HG03280 (cell line): ENCODE measurements around the gene PDGFA.

Experiments
- ATAC-seq: cut with Tn5 transposase; IDR thresholded peaks from one replicate; pipeline ENCODE4 v1.9.1; 2021; ENCODE audit warnings: mild to moderate bottlenecking, moderate library complexity; ENCODE audit not compliant: unreplicated experiment

PDGFA gene

DNA sequence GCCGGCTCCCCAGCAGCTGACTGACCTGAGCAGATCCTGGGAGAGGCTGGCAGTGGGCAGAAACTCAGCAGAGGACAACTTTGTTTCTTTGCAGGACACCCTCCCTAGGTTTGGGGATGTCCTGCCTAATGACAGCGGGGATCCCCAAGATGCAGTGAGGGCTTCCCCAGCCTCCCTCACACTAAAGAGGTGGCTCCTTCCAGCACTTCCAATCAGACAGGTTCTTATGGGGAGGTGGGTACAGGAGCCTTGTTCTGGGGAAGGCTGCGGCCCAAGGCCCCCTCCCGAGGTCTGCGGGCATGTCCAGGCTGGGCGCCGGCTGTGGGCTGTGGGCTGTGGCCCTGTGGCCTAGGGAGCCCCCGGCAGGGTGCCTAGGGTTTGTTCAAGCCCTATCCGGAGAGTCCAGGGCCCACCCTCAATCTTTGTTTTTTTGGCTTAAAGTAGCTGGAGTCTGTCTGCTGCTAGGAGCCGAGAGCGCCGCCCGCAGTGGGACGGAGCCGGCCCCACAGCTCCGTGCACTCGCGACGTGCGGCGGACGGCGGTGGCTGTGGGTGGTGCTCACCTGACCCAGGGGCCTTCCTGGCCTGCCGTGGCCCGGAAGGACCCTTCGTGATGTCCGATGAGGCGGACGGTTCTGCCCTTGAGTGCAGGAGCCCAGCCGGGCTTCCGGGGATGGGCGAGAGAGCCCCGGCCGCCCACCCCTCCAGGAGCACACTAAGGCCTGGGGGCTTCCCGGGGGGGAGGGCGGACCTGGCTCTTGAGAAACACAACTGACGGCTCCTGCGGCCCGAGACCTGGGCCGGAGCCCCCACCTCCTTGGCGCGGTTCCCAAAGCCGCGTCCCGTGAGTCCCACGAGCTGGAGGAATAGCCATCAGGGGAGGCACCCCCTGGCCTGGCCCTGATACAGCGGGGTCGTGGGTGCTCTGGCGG lies 57.2 kb downstream of the PDGFA start:
- no peak for ATAC-seq

DNA sequence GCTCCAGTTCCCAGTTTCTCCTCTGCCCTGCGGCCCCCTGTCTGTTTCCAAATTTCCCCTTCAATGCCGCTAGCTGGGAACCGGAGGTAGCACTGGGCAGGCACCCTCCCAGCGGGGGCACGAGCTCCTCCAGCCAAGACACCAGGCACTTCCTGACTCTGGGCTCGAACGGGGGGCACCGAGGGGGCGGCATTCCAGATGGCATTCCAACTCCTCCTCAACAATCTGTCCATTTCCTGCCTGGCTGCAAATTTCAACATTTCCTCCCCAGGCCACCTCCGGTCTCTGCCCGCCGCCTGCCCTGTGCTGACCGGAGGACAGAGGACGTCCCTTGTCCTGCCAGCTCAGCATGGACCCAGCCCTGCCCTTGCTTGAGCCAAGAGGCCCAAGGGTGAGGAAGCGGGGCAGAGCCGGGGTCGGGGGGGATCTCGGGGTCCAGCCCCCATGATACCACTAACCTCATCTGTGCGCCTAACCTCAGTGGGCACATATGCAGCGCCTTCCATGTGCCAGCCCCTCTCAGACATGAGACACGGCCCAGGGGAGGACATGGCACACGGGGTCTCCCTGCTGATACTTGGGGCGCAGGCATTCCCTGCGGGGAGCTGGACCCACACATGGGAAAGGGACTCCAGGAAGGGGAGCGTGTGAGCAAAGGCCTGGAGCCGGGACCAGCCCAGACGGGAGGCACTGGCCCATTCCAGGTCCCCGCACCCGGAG lies 58.0 kb downstream of the PDGFA start:
- no peak for ATAC-seq

DNA sequence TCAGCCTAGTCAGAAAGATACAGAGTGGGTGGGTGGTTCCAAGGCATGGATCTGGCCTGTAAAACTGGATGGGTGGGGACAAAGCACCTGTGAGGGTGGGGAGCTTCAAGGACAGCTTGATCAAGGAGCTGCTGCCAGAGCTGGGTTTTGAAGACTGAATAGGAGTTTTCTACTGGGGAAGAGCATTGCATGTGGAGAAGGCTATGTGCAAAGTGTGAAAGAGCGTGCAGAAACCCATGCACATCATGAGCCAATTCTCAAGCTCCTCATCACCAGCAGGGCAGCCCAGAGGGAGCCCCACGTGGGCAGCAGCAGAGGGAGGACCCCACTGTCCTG lies 58.6 kb downstream of the PDGFA start:
- no peak for ATAC-seq

DNA sequence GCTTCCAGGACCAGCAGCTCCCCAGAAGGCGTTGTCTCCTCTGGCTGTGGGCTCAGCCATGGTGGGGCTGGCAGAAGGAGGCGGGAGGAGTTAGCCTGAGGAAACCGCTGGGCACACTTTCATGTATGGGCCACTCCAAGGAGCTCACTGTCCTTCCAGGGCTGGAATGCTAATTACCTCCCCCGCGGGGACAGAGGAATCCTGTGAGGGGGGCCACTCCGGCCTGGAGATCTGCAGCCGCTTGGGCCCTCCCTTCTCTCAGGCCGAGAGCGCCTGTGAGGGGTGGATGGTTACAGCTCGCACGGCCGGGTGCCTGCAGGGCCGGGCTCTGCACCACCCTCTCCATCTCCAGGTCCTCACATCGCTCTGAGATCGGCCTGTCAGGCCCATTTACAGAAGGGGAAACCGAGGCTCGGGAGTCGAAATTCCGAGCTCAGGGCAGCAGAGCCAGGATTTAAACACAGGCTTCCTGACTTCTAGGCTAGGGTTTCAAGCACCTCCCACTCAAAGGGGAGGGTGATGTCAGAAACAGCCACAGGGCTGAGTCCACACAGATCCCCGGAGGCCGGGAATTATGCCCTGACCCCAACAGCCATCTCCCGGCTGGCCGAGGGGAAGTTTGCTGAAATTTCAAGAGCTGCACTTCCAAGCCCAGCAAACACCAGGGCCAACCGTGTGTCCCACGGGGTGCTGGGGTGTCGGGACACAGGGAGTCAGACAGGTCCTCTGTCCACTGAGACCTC lies 59.1 kb downstream of the PDGFA start:
- ATAC-seq, result no peak

DNA sequence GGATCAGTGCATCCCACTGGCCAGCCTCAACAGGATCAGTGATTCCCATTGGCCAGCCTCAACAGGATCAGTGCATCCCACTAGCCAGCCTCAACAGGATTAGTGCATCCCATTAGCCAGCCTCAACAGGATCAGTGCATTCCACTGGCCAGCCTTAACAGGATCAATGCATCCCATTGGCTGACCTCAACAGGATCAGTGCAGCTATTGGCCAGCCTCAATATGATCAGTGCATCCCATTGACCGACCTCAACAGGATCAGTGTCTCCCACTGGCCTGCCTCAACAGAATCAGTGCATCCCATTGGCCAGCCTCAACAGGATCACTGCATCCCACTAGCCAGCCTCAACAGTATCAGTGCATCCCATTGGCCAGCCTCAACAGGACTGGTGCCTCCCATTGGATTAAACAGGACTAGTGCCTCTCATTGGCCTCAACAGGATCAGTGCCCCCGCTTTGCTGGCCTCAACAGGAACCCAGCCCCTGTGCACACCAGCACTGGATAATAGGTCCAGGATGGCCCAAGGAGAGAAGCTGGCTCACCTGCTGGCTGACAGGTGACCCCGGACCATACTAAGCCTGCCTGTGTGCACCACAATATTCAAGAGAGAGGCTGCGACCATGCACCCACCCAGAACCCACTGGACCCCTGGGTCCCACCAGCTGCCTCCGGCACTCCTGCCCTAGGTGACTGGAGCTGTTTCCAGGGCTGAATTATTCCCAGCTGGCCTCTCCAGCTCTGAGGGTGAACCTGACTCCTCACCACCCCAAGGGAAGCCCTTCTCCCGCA lies 59.9 kb downstream of the PDGFA start:
- ATAC-seq, result no peak

DNA sequence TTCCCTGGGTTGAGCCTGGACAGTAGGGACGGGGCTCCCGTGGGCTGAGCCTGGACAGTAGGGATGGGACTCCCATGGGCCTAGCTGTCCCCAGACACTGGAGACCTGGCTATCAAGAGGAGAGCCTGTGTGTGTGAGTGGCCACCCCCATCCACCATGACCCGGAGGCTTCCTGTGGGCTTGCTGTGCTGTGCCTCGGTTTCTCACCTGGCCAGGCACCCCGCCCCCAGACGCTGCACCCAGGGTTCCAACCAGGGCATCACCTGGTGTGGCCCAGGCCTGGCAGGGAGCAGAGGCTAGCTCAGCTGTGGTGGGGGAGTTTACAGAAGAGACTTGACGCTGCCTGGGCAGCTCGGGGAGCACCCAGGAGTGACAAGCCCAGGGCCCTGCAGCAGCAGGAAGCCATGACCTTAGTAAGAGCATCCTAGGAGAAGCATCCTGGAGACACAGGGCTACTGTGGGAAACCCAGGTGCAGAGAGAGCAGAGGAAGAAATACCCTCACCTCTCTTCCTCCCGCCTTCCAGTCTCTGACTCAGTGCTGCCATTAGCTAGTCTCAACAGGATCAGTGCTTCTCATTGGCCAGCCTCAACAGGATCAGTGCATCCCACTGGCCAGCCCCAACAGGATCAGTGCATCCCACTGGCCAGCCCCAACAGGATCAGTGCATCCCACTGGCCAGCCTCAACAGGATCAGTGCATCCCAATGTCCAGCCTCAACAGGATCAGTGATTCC lies 61.0 kb downstream of the PDGFA start:
- no peak for ATAC-seq

DNA sequence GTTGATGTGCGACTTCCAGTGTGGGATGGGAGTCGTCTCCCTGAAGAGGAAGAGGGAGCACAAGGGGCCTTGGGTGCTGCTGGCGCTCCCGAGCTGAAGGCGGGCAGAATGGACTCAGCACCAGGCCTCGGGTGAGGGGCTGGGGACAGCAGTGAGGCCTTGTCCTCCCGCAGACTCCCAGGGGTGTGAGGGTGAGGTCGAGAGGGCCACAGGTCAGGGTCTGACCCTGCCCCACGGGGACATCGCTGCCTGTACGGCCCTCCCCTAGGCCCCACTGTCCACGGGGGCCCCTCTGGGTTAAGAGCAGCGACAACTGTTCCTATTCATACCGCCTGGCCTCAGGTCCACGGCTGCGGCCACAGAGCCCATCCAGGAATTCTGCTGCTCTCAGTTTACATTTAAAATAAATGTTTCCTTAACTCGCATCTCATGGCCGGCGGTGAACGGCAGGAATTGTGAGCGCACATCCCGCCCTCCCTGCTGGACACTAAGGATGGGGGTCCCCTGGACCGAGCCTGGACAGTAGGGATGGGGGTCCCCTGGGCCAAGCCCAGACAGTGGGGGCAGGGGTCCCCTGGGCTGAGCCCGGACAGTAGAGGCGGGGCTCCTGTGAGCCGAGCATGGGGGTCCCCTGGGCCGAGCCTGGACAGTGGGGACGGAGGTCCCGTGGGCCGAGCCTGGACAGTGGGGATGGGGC lies 61.7 kb downstream of the PDGFA start:
- no peak for ATAC-seq

DNA sequence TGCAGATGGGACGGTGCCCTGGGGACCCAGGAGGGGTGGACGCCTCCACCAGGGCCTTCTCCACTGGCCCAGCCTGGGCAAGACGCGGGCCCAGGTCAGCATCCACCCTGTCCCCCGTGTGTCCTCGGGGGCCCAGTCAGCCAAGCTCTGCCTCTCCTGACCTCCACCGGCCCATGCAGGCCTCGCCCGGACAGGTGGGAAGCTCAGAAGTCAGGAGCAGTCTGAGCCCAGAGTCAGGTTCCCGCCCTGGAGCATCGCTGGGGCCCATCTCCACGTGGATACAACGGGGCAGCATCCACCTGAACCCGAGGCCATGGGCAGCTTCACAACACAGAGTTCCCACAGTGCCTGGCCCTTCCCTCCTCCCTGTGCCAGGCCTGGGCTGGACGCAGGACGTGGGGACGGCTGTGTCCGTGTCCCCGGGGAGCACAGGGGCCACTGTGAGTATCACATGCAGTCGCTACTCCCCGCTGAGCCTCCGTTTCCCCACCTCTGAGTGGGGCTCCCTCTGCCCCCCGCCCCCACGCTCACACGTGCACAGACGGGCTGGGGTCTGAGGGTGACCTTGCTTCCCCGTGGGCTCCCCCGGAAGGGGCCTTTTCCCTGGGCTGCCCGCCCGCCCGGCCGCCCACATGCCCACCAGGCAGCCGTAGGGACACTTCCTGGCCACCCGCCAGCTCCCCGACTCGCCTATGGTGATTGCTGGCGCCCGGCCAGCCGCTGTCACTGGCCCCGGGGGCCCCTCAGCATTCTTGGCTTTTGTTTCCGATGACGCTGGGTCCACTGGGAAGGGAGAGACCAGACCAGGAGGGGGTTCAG lies 64.3 kb downstream of the PDGFA start:
- ATAC-seq, result no peak

DNA sequence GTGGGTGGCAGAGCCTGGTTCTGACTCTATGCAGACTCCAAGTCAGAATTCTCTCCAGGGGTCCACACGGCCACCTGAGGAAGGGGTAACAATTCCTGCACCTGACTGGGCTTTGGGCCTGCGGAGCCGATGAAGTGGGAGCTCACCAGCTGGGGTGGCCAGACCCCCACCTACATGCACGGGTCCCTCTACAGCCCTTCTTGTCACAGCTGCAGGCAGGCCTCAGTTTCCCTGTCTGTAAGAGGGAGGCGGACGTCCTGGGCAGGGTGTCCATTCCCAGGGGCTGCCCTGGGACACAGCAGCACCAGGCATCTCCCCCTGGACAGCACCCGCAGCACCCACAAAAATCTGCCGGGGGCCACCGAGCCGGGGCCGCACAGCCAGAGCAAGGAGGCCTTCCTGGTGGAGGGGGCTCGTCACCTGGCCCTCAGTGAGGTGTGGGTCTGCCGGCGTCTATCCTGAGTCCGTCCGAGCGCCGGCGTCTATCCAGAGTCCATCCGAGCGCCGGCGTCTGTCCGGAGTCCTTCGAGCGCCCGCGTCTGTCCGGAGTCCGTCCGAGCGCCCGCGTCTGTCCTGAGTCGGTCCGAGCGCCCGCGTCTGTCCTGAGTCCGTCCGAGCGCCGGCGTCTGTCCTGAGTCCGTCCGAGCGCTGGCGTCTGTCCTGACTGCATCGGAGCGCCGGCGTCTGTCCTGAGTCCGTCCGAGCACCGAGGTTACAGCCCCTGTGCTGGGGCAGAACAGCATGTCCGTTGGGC lies 65.1 kb downstream of the PDGFA start:
- no peak for ATAC-seq

DNA sequence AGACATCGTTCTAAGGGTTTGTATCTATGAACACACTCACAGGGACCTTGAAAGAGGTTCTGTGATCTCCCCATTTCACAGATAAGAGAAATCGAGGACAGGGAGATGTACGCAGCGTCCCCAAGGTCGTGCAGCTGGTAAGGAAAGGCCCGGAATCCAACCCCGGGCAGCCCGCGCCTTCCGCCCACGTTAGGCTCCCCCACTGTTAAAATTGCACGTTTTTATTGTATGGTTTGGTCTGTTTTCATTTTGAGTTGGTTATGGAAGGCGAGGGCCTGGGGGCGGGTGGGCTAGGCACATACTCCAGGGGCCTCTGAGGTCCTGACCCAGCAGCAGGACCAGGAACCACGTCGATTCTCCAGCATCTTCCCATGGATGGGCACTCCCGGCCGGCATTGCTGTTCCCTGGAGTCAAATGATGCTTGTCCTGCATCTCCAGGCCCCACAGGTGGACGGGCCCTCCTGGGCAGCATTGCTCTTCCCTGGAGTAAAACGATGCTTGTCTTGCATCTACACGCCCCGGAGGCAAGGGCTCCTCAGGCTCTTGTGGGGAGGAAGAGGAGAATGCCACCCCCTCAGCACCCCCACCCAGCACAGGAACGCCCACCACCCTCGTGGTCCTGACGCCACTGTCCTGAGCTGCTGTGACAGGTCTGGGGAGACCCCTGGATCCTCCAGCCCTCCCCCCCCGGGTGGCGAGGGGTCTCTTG lies 65.9 kb downstream of the PDGFA start:
- ATAC-seq, result no peak

DNA sequence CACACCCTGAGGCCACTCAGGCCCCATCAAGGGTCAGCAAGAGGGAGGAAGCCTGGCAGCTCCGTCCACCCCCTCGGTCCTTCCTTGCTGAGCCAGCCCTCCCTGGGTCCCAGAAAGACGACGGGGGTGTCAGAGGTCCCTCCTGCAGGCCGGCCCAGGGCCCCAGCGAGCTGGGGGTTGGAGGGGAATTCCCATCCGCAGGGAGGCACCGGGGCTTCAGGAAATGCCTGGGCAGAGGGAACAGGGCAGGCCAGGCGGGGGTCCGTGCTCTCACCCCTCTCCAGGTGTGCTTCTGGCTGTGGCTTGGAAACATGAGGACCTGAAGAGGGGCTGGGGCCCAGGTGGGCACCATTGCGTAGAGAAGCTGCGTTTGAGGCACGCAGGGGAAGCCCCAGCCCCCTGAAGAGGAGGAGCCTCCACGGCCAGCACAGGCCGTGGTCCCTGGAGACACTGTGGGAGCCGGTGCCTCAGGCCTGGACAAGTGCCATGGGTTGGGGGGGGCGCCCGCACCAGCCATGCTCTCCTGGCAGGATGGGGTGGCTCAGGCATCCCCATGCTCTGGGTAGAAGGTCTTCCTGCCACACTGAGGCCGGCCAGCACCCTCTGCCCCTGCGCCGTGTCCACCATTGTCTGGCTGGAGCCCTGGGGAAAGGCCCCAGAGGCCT lies 66.7 kb downstream of the PDGFA start:
- no peak for ATAC-seq

DNA sequence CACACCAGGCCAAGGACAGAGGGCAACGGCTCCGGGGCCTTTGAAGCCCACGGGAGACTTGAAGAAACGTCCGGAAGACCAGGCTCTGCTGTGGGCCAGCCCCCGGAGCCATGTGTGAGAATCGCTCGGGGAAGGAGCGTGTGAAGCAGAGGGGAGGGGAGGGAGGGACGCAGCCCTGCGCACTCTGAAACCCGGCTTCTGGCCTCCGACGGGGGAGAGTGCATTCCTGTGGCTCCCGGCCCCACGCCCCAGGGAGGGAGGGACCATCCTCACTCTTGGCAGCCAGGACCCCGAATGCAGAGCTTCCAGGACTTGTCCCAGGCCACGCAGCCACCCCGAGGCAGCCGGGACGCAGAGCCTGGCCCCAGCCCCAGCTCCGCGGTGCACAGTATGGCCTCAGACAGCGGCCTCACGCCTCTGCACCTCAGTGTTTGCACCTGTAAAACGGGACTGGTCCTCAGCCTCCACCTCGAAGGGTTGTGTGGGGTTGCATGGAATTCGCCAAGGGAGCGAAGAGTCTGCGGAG lies 67.4 kb downstream of the PDGFA start:
- ATAC-seq, result no peak

DNA sequence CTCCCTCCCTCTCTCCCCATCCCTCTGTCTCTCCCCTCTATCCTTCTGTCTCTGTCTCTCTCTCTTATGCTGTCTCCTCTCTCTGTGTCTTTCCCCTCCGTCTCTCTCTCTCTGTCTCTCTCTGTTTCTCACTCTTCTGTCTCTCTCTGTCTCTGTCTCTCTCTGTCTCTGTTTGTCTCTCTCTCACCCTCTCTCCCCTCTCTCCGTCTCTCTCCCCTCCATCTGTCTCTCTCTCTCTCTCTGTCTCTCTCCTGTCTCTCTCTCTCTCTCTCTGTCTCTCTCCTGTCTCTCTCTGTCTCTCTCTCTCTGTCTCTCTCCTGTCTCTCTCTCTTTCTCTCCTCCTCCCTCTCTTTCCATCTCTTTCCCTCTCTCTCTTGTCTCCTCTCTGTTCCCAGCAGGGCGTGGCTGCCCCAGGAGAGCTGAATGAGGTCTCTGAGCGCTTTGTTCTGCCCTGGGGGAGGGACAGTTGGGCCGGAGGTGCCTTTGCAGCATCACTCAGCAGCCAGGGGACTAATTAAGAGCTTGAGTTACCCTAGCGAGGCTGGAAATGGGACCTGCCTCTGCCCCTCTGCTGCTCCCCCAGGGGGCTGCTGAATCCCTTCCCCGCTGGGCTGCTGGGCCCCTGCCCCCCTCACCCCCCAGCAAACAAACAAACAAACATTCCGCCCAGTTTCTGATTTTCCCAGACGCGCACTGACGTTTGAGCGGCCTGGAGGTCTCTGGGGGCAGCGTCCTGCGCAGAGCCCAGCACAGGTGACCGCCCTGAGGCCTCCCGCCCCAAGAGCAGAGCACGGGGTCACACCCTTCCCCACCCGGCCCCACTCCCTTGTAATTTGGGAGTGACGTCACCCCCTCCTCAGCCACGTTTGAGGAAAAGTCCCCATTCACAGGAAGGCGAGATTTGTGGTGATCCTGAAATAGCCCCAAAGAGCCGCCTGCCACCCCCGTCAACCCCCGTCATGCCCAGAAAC lies 68.1 kb downstream of the PDGFA start:
- no peak for ATAC-seq

DNA sequence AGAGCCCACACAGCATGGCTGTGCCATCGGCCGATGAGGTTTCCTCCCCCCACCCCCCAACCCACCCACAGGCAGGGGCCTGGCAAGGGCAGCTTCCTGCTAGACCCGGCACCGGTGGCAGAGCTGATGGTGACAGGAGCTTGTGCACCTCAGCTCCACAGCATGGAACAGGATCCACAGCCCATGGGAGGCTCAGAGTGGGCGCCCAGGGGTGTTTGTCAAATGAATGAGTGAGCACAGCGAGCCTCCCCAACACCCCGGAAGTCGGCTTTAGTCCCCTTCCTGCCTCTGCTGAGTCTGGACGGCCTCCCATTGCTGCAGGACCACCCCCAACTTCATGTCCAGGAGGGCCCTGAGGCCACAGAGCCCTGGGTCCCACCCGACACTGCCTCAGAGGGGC lies 68.9 kb downstream of the PDGFA start:
- ATAC-seq, result no peak

DNA sequence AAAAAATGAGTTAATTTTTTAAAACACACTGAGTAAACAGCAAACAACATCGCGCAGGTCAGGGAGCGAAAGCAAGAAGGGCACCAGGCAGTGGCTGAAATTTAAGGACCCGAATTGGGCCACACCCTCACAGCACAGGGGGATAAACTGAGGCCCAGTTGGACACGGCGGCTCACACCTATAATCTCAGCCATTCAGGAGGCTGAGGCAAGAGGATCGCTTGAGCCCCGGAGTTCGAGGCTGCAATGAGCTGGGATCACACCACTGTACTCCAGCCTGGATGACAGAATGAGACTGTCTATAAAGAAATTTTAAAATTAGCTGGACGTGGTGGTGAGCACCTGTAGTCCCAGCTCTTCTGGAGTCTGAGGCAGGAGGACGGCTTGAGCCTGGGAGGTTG lies 69.6 kb downstream of the PDGFA start:
- no peak for ATAC-seq
